KMS-11 (cell line): ENCODE measurements around the gene FGF21.
A peak's percentile ranks its signal among the peaks of the same experiment; 100 is the strongest.

Experiments
- H2AFZ ChIP-seq: fragments of 200-600 bp; sonication (generic); 2 replicates; pipeline ENCODE4 v1.6.1; 2016; ENCODE audit warnings: antibody characterized with exemption, mixed run types, low read depth
- H3K27ac ChIP-seq: fragments of 200-600 bp; sonication (generic); 2 replicates; pipeline ENCODE4 v1.6.1; 2016; ENCODE audit warnings: mild to moderate bottlenecking, mixed run types
- H3K27me3 ChIP-seq: fragments of 200-600 bp; sonication (generic); 2 replicates; pipeline ENCODE4 v1.6.1; 2017; ENCODE audit warnings: mild to moderate bottlenecking, low read depth, mixed run types, moderate library complexity; ENCODE audit not compliant: insufficient read depth
- H3K36me3 ChIP-seq: fragments of 200-600 bp; sonication (generic); 2 replicates; pipeline ENCODE4 v1.6.1; 2017; ENCODE audit warnings: mild to moderate bottlenecking, mixed run types; ENCODE audit not compliant: insufficient read depth
- H3K4me1 ChIP-seq: fragments of 200-600 bp; sonication (generic); 2 replicates; pipeline ENCODE4 v1.6.1; 2016; ENCODE audit warnings: mild to moderate bottlenecking, low read depth, mixed run types; ENCODE audit not compliant: poor library complexity, severe bottlenecking
- H3K4me2 ChIP-seq: fragments of 200-600 bp; sonication (generic); 2 replicates; pipeline ENCODE4 v1.7.0; 2016; ENCODE audit warnings: mild to moderate bottlenecking, mixed run types
- H3K4me3 ChIP-seq: fragments of 200-600 bp; sonication (generic); IDR thresholded peaks from 2 replicates; pipeline ENCODE4 v1.6.1; 2017; ENCODE audit warnings: low read depth, low read length, mixed read lengths; ENCODE audit not compliant: insufficient read depth
- H3K79me2 ChIP-seq: fragments of 200-600 bp; sonication (generic); 2 replicates; pipeline ENCODE4 v1.6.1; 2016; ENCODE audit warnings: low read depth, mixed run types; ENCODE audit not compliant: insufficient read depth
- H3K9ac ChIP-seq: fragments of 200-600 bp; sonication (generic); 2 replicates; pipeline ENCODE4 v1.6.1; 2016; ENCODE audit warnings: mild to moderate bottlenecking, mixed run types
- H4K20me1 ChIP-seq: fragments of 200-600 bp; sonication (generic); 2 replicates; pipeline ENCODE4 v1.6.1; 2016; ENCODE audit warnings: mild to moderate bottlenecking, mixed run types; ENCODE audit not compliant: insufficient read depth
- TF ChIP-seq, protein P1 (sequence below): fragments of 200-600 bp; sonication (generic); conservative IDR thresholded peaks from 2 replicates; pipeline ENCODE4 v1.6.1; 2017; ENCODE audit warnings: low read depth, mild to moderate bottlenecking, antibody characterized with exemption, low read length, moderate library complexity, mixed read lengths

FGF21 gene

GRCh38 chr19:48718711-48719231 is 36.6 kb upstream of the FGF21 start:
- no peak overlapping the region for H2AFZ ChIP-seq
- TF ChIP-seq, protein P1, sequence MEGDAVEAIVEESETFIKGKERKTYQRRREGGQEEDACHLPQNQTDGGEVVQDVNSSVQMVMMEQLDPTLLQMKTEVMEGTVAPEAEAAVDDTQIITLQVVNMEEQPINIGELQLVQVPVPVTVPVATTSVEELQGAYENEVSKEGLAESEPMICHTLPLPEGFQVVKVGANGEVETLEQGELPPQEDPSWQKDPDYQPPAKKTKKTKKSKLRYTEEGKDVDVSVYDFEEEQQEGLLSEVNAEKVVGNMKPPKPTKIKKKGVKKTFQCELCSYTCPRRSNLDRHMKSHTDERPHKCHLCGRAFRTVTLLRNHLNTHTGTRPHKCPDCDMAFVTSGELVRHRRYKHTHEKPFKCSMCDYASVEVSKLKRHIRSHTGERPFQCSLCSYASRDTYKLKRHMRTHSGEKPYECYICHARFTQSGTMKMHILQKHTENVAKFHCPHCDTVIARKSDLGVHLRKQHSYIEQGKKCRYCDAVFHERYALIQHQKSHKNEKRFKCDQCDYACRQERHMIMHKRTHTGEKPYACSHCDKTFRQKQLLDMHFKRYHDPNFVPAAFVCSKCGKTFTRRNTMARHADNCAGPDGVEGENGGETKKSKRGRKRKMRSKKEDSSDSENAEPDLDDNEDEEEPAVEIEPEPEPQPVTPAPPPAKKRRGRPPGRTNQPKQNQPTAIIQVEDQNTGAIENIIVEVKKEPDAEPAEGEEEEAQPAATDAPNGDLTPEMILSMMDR: no peak
- no peaks in the 10 kb centered on the region for H3K79me2 ChIP-seq
- no peak overlapping the region for H3K4me3 ChIP-seq
- no peak overlapping the region for H3K27ac ChIP-seq
- H3K4me2 ChIP-seq: no peak overlapping the region
- no peak overlapping the region for H3K9ac ChIP-seq
- H3K27me3 ChIP-seq: no peaks in the 10 kb centered on the region
- H4K20me1 ChIP-seq: no peaks in the 10 kb centered on the region
- H3K4me1 ChIP-seq: peaks cover 11% of the 10 kb centered on the region
- H3K36me3 ChIP-seq: no peaks in the 10 kb centered on the region

DNA sequence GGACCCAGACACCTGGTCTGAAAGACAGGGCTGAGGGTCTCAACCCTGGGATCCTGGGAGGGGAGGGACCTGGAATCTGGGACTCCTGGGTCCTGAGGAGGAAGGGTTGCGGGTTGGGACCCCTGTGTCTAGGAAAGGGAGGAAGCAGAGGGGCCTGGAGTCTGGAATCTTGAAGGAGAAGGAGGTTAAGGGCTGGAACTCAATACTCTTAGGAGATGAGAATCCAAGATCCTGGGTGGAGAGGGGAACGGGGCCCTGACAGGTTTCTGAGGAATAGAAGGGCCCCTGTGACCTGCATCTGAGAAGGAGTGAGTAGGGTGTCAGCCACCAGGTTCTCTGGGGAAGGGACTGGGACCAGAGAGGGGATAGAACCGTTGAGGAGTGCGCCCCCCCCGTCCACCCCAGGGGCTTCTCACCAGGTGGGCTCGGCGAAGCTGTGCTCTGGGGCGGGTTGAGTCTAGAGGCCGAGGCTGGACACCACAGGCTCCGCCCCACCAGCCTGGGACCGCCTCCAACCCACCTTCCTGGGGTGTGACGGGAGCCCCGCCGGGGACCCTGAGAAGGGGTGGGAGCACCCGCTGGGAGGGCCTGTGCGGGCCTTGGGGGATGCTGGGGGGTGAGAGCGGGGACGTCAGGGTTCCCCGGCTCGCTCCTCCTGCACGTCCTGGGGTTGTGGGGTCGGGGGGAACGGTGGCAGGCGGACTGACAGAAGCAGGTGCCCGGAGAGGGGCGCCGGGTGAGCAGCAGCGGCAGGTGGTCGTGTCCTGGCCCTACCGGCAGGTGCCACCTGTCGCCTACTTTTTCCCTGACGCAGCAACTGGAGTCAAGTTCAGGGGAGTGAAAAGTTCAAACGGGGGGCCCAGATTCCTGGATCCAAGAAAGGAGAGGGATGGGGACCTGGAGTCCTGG is 35.8 kb upstream of the FGF21 start, which contains the start of gene MAMSTR:
MAMSTR (minus strand) TSS at position 463 of the 909 bp plus-strand sequence. CDS start 694 bp downstream, outside the sequence.
- H3K27ac ChIP-seq: peak within 1 kb of the TSS; percentile 69; the same call in 1 of the 2 replicates
- H3K9ac ChIP-seq: peak within 1 kb of the TSS; percentile 72

DNA sequence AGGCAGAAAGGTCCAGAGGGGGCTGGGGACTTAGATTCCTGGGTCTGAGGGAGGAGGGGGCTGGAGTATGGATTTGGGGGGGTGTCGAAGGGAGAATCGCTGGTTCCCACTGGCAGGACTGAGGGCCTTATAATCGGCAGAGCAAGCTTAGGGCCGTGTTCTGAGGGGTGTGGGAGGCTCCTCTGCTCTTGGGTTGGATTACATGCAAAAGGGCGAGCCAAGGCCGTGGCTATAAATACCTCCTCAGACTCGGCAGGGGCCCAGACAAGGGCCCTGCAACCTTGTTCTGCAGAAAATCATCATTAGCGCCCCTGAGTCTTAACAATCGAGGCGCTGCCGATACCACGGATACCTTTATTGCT is 35.1 kb upstream of the FGF21 start:
- H2AFZ ChIP-seq: peak overlapping the region; percentile 78
- no peaks in the 10 kb centered on the region for H3K36me3 ChIP-seq
- TF ChIP-seq, protein P1: no peak
- H4K20me1 ChIP-seq: no peaks in the 10 kb centered on the region
- no peak overlapping the region for H3K27ac ChIP-seq
- H3K27me3 ChIP-seq: no peaks in the 10 kb centered on the region
- H3K4me3 ChIP-seq: no peak overlapping the region
- H3K4me2 ChIP-seq: peak overlapping the region; percentile 31
- H3K79me2 ChIP-seq: no peaks in the 10 kb centered on the region
- H3K9ac ChIP-seq: no peak overlapping the region
- peaks cover 8% of the 10 kb centered on the region for H3K4me1 ChIP-seq

More for the DNA sequence above, 35.8 kb upstream of the FGF21 start, which contains the start of gene MAMSTR:
- Histone ChIP-seq H3K4me2 (peak within 1 kb of the TSS; percentile 31), H3K36me3 (no peaks in the 10 kb centered on the region), H3K27me3 (no peaks in the 10 kb centered on the region), H3K4me3 (no peak within 1 kb of the TSS), H3K79me2 (no peaks in the 10 kb centered on the region), H2AFZ (peak within 1 kb of the TSS; percentile 78), H4K20me1 (no peaks in the 10 kb centered on the region), H3K4me1 (peaks cover 11% of the 10 kb centered on the region)
- TF ChIP-seq, protein P1: no peak

GRCh38 chr19:48720613-48721296 is 34.6 kb upstream of the FGF21 start:
- H3K36me3 ChIP-seq: no peaks in the 10 kb centered on the region
- TF ChIP-seq, protein P1: no peak
- H3K27ac ChIP-seq: peak overlapping the region; percentile 69
- peak overlapping the region; percentile 72 for H3K9ac ChIP-seq
- peak overlapping the region; percentile 78 for H2AFZ ChIP-seq
- H3K79me2 ChIP-seq: no peaks in the 10 kb centered on the region
- no peaks in the 10 kb centered on the region for H4K20me1 ChIP-seq
- peak overlapping the region; percentile 31 for H3K4me2 ChIP-seq
- H3K4me1 ChIP-seq: peaks cover 8% of the 10 kb centered on the region
- H3K4me3 ChIP-seq: no peak overlapping the region
- no peaks in the 10 kb centered on the region for H3K27me3 ChIP-seq
